Measurements from ENCODE around the gene RNU6-1. TPM values are rescaled to one million over a fixed set of nuclear protein-coding genes. Genes with fewer than 3 reads are reported as not detected.

RNU6-1 gene
- total RNA-seq, 1 experiment from 2014 or later = not detected

GRCh38 chr15:67827562-67828277, 12.1 kb downstream of the RNU6-1 start:
- BruUV-seq (replicated peaks) = no TSS peak
- no peak for DNase-seq (ENCODE audit: unreplicated experiment)
- Mint-ChIP-seq H3K27me3 (ENCODE audit: insufficient read depth, unreplicated experiment) (peaks cover 37% of the 10 kb centered on the region), H3K36me3 (ENCODE audit: insufficient read depth, unreplicated experiment) (no peaks in the 10 kb centered on the region), H3K9me3 (ENCODE audit: unreplicated experiment) (no peaks in the 10 kb centered on the region), H3K4me3 (ENCODE audit: unreplicated experiment) (no peak overlapping the region), H3K27ac (ENCODE audit: low read depth, unreplicated experiment) (no peak overlapping the region), H3K4me1 (ENCODE audit: insufficient read depth, unreplicated experiment) (peaks cover 6% of the 10 kb centered on the region)
- CTCF ChIA-PET = no interaction called here
- POLR2A ChIA-PET = no interaction called here
- intact Hi-C loops (cut with micrococcal nuclease) = no loop called here
- no peak for TF ChIP-seq CTCF (IDR thresholded peaks at IDR 0.05; ENCODE audit: unreplicated experiment)

- intact Hi-C loops (cut with micrococcal nuclease) = no loop called here
- no peak for TF ChIP-seq CTCF (IDR thresholded peaks at IDR 0.05; ENCODE audit: unreplicated experiment)
- no peak for DNase-seq (ENCODE audit: unreplicated experiment)
- Mint-ChIP-seq H3K27ac (ENCODE audit: low read depth, unreplicated experiment) (no peak overlapping the region), H3K4me3 (ENCODE audit: unreplicated experiment) (no peak overlapping the region), H3K9me3 (ENCODE audit: unreplicated experiment) (no peaks in the 10 kb centered on the region), H3K4me1 (ENCODE audit: insufficient read depth, unreplicated experiment) (peaks cover 7% of the 10 kb centered on the region), H3K36me3 (ENCODE audit: insufficient read depth, unreplicated experiment) (no peaks in the 10 kb centered on the region), H3K27me3 (ENCODE audit: insufficient read depth, unreplicated experiment) (peaks cover 45% of the 10 kb centered on the region)
- BruUV-seq (replicated peaks) = no TSS peak
- ChIA-PET POLR2A (no interaction called here), CTCF (no interaction called here)
Observed at GRCh38 chr15:67826717-67827561, 12.9 kb downstream of the RNU6-1 start.

GRCh38 chr15:67825881-67826716, 13.7 kb downstream of the RNU6-1 start:
- Mint-ChIP-seq H3K27me3 (ENCODE audit: insufficient read depth, unreplicated experiment) (peaks cover 54% of the 10 kb centered on the region), H3K36me3 (ENCODE audit: insufficient read depth, unreplicated experiment) (no peaks in the 10 kb centered on the region), H3K4me1 (ENCODE audit: insufficient read depth, unreplicated experiment) (peaks cover 12% of the 10 kb centered on the region), H3K4me3 (ENCODE audit: unreplicated experiment) (no peak overlapping the region), H3K27ac (ENCODE audit: low read depth, unreplicated experiment) (no peak overlapping the region), H3K9me3 (ENCODE audit: unreplicated experiment) (no peaks in the 10 kb centered on the region)
- intact Hi-C loops (cut with micrococcal nuclease) = no loop called here
- CTCF ChIA-PET = no interaction called here
- POLR2A ChIA-PET = no interaction called here
- DNase-seq (ENCODE audit: unreplicated experiment) = no peak
- TF ChIP-seq CTCF (IDR thresholded peaks at IDR 0.05; ENCODE audit: unreplicated experiment) = no peak
- BruUV-seq (replicated peaks) = no TSS peak
